ELR (cell line): ENCODE measurements around the gene PDGFRA.
A peak's percentile ranks its signal among the peaks of the same experiment; 100 is the strongest.
"Not testable (repeated sequence)": the region's sequence is repeated elsewhere in the genome, so short reads cannot be mapped to it uniquely, and the experiment has no call there.

Experiments used
- DNase-seq: peaks from one replicate; pipeline ENCODE4 v3.0.0-alpha.2; 2015; ENCODE audit warnings: low read depth

Gene PDGFRA

GRCh38 chr4:54318904-54319303 lies 89.8 kb downstream of the PDGFRA start:
- DNase-seq, result peak; percentile 62

- DNase-seq, result no peak
Observed at GRCh38 chr4:54320826-54321685, 92.0 kb downstream of the PDGFRA start.

GRCh38 chr4:54322818-54323417 lies 93.8 kb downstream of the PDGFRA start:
- DNase-seq, result peak; percentile 73

- DNase-seq, result no peak
Observed at GRCh38 chr4:54330896-54331295, 101.8 kb downstream of the PDGFRA start.

- DNase-seq, result no peak
Observed at GRCh38 chr4:54332542-54332941, 103.4 kb downstream of the PDGFRA start.

GRCh38 chr4:54333657-54334056 lies 104.6 kb downstream of the PDGFRA start:
- no peak for DNase-seq

GRCh38 chr4:54334769-54335168 lies 105.7 kb downstream of the PDGFRA start:
- not testable (repeated sequence) for DNase-seq

GRCh38 chr4:54337009-54337408 lies 107.9 kb downstream of the PDGFRA start:
- DNase-seq, result no peak

DNA sequence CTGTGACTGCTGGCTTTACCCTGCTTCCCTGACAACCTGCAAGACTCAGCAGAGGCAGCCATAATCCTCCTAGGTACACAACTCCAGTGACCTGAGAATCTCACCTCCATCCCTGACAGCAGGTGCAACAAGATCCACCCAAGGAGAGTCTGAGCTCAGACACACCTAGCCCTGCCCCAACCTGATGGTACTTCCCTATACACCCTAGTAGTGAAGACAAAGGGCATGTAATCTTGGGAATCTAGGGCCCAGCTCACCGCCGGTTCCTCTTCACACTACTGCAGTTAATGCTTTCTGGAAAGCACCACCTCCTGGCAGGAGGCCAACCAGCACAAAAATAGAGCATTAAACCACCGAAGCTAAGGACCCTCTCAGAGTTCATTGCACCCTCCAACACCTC lies 113.0 kb downstream of the PDGFRA start:
- not testable (repeated sequence) for DNase-seq
